H9 (cell line): ENCODE results near the gene DNAJC22. TPM values are rescaled to one million over a fixed set of nuclear protein-coding genes. Genes with fewer than 3 reads are reported as not detected.

Experiments used
- DNase-seq: peaks from one replicate; pipeline ENCODE4 v3.0.0-alpha.2; 2017
- H2AFZ ChIP-seq: one replicate; pipeline ENCODE4 v1.6.1; 2013; ENCODE audit warnings: mild to moderate bottlenecking, low read length, control low read depth, moderate library complexity
- H2AK5ac ChIP-seq: 2 replicates; pipeline ENCODE4 v1.6.1; 2013; ENCODE audit warnings: low read length, control low read depth, mixed read lengths; ENCODE audit not compliant: insufficient read length
- H2BK120ac ChIP-seq: one replicate; pipeline ENCODE4 v1.6.1; 2013; ENCODE audit warnings: low read depth, mild to moderate bottlenecking, low read length, control low read depth, inconsistent platforms; ENCODE audit not compliant: poor library complexity, severe bottlenecking
- H2BK12ac ChIP-seq: 2 replicates; pipeline ENCODE4 v1.6.1; 2013; ENCODE audit warnings: low read length, control low read depth, mixed read lengths, low read depth; ENCODE audit not compliant: insufficient read length
- H2BK15ac ChIP-seq: 2 replicates; pipeline ENCODE4 v1.6.1; 2013; ENCODE audit warnings: low read depth, low read length, control low read depth
- H2BK20ac ChIP-seq: one replicate; pipeline ENCODE4 v1.6.1; 2013; ENCODE audit warnings: low read depth, mild to moderate bottlenecking, low read length, control low read depth, inconsistent platforms; ENCODE audit not compliant: poor library complexity, severe bottlenecking
- H2BK5ac ChIP-seq: 2 replicates; pipeline ENCODE4 v1.6.1; 2013; ENCODE audit warnings: low read length, control low read depth, mixed read lengths; ENCODE audit not compliant: insufficient read length
- H3K14ac ChIP-seq: 2 replicates; pipeline ENCODE4 v1.6.1; 2013; ENCODE audit warnings: low read length, control low read depth; ENCODE audit not compliant: insufficient read depth
- H3K18ac ChIP-seq: 2 replicates; pipeline ENCODE4 v1.6.1; 2013; ENCODE audit warnings: low read depth, mild to moderate bottlenecking, mixed read lengths, low read length, control low read depth; ENCODE audit not compliant: insufficient read length
- H3K23ac ChIP-seq: 2 replicates; pipeline ENCODE4 v1.6.1; 2013; ENCODE audit warnings: low read length, control low read depth, mixed read lengths, low read depth; ENCODE audit not compliant: insufficient read length
- H3K23me2 ChIP-seq: 2 replicates; pipeline ENCODE4 v1.6.1; 2013; ENCODE audit warnings: low read depth, mild to moderate bottlenecking, mixed read lengths, low read length, control low read depth; ENCODE audit not compliant: insufficient read length, poor library complexity, severe bottlenecking
- H3K27ac ChIP-seq: 2 replicates; pipeline ENCODE4 v1.5.1; 2013; ENCODE audit warnings: low read length, control low read depth, mixed read lengths, low read depth; ENCODE audit not compliant: insufficient read length
- H3K27me3 ChIP-seq: 2 replicates; pipeline ENCODE4 v1.6.1; 2013; ENCODE audit warnings: low read length, control low read depth, inconsistent platforms; ENCODE audit not compliant: insufficient read depth
- H3K4ac ChIP-seq: 2 replicates; pipeline ENCODE4 v1.6.1; 2013; ENCODE audit warnings: low read depth, mild to moderate bottlenecking, control low read depth, inconsistent platforms, low read length, moderate library complexity
- H3K4me1 ChIP-seq: 2 replicates; pipeline ENCODE4 v1.6.1; 2013; ENCODE audit warnings: low read length, control low read depth, inconsistent platforms; ENCODE audit not compliant: insufficient read depth
- H3K4me2 ChIP-seq: 2 replicates; pipeline ENCODE4 v1.6.1; 2013; ENCODE audit warnings: low read length, control low read depth, mixed read lengths; ENCODE audit not compliant: insufficient read length, insufficient read depth
- H3K56ac ChIP-seq: 2 replicates; pipeline ENCODE4 v1.6.1; 2013; ENCODE audit warnings: low read depth, mild to moderate bottlenecking, mixed read lengths, low read length, control low read depth; ENCODE audit not compliant: insufficient read length
- H3K79me1 ChIP-seq: 2 replicates; pipeline ENCODE4 v1.6.1; 2013; ENCODE audit warnings: low read depth, mild to moderate bottlenecking, moderate library complexity, low read length, control low read depth, inconsistent platforms; ENCODE audit not compliant: insufficient read depth, poor library complexity, severe bottlenecking
- H3K79me2 ChIP-seq: 2 replicates; pipeline ENCODE4 v1.6.1; 2013; ENCODE audit warnings: low read length, control low read depth, inconsistent platforms; ENCODE audit not compliant: insufficient read depth
- H3K9ac ChIP-seq: 2 replicates; pipeline ENCODE4 v1.6.1; 2013; ENCODE audit warnings: low read length, control low read depth, mixed read lengths; ENCODE audit not compliant: insufficient read length; ENCODE audit errors: extremely low read depth
- H3K9me3 ChIP-seq: one replicate; pipeline ENCODE4 v1.6.1; 2013; ENCODE audit warnings: low read depth, low read length, inconsistent platforms; ENCODE audit not compliant: control insufficient read depth
- H3T11ph ChIP-seq: one replicate; pipeline ENCODE4 v1.6.1; 2013; ENCODE audit warnings: mild to moderate bottlenecking, low read length, control low read depth, inconsistent platforms
- H4K20me1 ChIP-seq: one replicate; pipeline ENCODE4 v1.6.1; 2013; ENCODE audit not compliant: control insufficient read depth, insufficient read length, insufficient read depth
- H4K5ac ChIP-seq: 2 replicates; pipeline ENCODE4 v1.6.1; 2013; ENCODE audit warnings: low read depth, mild to moderate bottlenecking, mixed read lengths, low read length, control low read depth; ENCODE audit not compliant: insufficient read length
- H4K8ac ChIP-seq: replicated peaks from 2 replicates; pipeline ENCODE4 v1.6.1; 2013; ENCODE audit warnings: low read length, control low read depth, mixed read lengths, low read depth; ENCODE audit not compliant: insufficient read length
- H4K91ac ChIP-seq: 2 replicates; pipeline ENCODE4 v1.6.1; 2013; ENCODE audit warnings: low read depth, mild to moderate bottlenecking, moderate library complexity, mixed read lengths, low read length, control low read depth; ENCODE audit not compliant: insufficient read length
- H3K27ac Mint-ChIP-seq, 3 experiments: 2 replicates in 2 of 3; 3 replicates in 1 of 3; pipeline ENCODE4 v1.8.0; 2020 to 2021; ENCODE audit warnings: mixed read lengths in 3 of 3, mild to moderate bottlenecking in 1 of 3, moderate library complexity in 1 of 3
- H3K27me3 Mint-ChIP-seq: 2 replicates; pipeline ENCODE4 v1.8.0; 2021; ENCODE audit warnings: low read depth, mild to moderate bottlenecking, moderate library complexity, mixed read lengths
- H3K36me3 Mint-ChIP-seq, 3 experiments: 2 replicates in 2 of 3; 3 replicates in 1 of 3; pipeline ENCODE4 v1.8.0; 2020 to 2021; ENCODE audit warnings: low read depth in 3 of 3, mixed read lengths in 3 of 3; ENCODE audit not compliant: insufficient read depth in 1 of 3
- H3K4me1 Mint-ChIP-seq, 2 experiments: 2 replicates each; pipeline ENCODE4 v1.8.0; 2020; ENCODE audit warnings: mixed read lengths in 2 of 2
- H3K4me3 Mint-ChIP-seq, 2 experiments: 2 replicates in 1 of 2; 3 replicates in 1 of 2; pipeline ENCODE4 v1.8.0; 2020 to 2021; ENCODE audit warnings: mild to moderate bottlenecking in 2 of 2, mixed read lengths in 2 of 2, moderate library complexity in 1 of 2
- H3K9me3 Mint-ChIP-seq, 2 experiments: 2 replicates in 1 of 2; 3 replicates in 1 of 2; pipeline ENCODE4 v1.8.0; 2020; ENCODE audit warnings: mild to moderate bottlenecking in 2 of 2, mixed read lengths in 2 of 2, moderate library complexity in 1 of 2
- WGBS: extraction: QIAGEN DNeasy Blood & Tissue Kit; methylation state at CpG from one replicate; pipeline ENCODE4 v1.1.7; 2013; ENCODE audit warnings: missing lambda C conversion rate, low lambda C conversion rate, mixed read lengths; ENCODE audit not compliant: insufficient read length; ENCODE audit errors: extremely low coverage; 5-methylcytosine and 5-hydroxymethylcytosine counted together
- total RNA-seq: library from RNA; stranded (reverse); gene quantifications from 2 replicates; pipeline ENCODE4 v1.2.1, GENCODE V29; 2021
- TF ChIP-seq, protein P1 (sequence below): fragments of 200-600 bp; sonication (generic); conservative IDR thresholded peaks from 3 replicates; pipeline ENCODE4 v1.8.0; 2021; ENCODE audit warnings: antibody characterized with exemption, mild to moderate bottlenecking

Gene DNAJC22
- total RNA-seq, 1 experiment from 2014 or later = 3.2 TPM

DNA sequence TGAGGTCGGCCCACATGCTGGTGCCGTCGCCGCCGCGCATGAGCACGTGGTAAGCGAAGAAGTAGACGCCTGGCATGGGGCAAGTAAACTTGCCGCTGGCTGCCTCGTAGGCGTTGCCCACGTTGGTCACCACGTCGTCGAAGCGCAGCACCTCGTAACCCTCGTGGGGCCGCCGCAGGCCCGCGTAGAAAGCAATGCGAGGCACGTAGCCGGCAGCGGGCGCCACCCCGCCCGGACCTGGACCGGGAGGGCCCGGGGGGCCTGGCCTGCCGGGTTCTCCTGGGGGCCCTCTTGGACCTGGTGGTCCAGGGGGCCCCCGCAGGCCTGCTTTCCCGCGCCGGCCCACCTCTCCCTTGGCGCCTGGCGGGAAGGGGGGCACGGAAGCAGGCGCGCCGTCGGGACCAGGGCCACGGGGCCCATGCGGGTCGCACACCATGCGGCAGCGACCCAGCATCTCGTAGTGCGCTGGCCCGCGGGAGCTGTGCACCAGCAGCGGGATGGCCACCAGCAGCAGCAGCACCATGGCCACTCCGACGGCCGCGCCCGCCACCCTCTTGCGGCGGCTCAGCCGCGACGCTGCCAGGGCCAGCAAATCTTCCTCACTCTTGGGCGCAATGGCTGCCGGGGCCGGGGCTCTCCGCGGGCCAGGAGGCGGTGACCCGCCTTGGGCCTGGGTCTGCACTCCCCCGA lies 10.6 kb upstream of the DNAJC22 start:
- TF ChIP-seq, protein P1, sequence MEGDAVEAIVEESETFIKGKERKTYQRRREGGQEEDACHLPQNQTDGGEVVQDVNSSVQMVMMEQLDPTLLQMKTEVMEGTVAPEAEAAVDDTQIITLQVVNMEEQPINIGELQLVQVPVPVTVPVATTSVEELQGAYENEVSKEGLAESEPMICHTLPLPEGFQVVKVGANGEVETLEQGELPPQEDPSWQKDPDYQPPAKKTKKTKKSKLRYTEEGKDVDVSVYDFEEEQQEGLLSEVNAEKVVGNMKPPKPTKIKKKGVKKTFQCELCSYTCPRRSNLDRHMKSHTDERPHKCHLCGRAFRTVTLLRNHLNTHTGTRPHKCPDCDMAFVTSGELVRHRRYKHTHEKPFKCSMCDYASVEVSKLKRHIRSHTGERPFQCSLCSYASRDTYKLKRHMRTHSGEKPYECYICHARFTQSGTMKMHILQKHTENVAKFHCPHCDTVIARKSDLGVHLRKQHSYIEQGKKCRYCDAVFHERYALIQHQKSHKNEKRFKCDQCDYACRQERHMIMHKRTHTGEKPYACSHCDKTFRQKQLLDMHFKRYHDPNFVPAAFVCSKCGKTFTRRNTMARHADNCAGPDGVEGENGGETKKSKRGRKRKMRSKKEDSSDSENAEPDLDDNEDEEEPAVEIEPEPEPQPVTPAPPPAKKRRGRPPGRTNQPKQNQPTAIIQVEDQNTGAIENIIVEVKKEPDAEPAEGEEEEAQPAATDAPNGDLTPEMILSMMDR = no peak
- no peak overlapping the region for H3K9ac ChIP-seq

More for the DNA sequence above, 10.6 kb upstream of the DNAJC22 start:
- peak overlapping the region; percentile 46 for H3K4me2 ChIP-seq
- H2AK5ac ChIP-seq = no peak overlapping the region
- no peak overlapping the region for H2BK20ac ChIP-seq
- H3K27me3 Mint-ChIP-seq = peaks cover 87% of the 10 kb centered on the region
- H3K36me3 Mint-ChIP-seq = peaks cover 0 to 7% (median 6%) of the 10 kb centered on the region in 3 experiments; a peak in 5 of 7 replicates
- H4K8ac ChIP-seq = no peak overlapping the region
- peaks cover 9% of the 10 kb centered on the region for H3K23me2 ChIP-seq
- H3K27ac Mint-ChIP-seq = no peak overlapping the region
- no peak for DNase-seq
- no peak overlapping the region for H2AFZ ChIP-seq
- peaks cover 34 to 45% of the 10 kb centered on the region in 2 experiments for H3K4me1 Mint-ChIP-seq
- H4K20me1 ChIP-seq = no peaks in the 10 kb centered on the region
- no peak overlapping the region for H2BK15ac ChIP-seq
- WGBS = no CpG with 5 or more reads among the region's 72 CpGs
- H3K27me3 ChIP-seq = peaks cover 62% of the 10 kb centered on the region
- no peak overlapping the region for H2BK12ac ChIP-seq
- no peak overlapping the region for H2BK120ac ChIP-seq
- peaks cover 0 to 3% of the 10 kb centered on the region in 2 experiments; a peak in 2 of 5 replicates for H3K9me3 Mint-ChIP-seq
- no peak overlapping the region for H3K27ac ChIP-seq
- no peak overlapping the region for H3K18ac ChIP-seq
- no peak overlapping the region for H4K5ac ChIP-seq
- H3K4ac ChIP-seq = no peak overlapping the region
- no peak overlapping the region for H3K14ac ChIP-seq
- H2BK5ac ChIP-seq = no peak overlapping the region
- H3K23ac ChIP-seq = no peak overlapping the region
- H3K4me1 ChIP-seq = peaks cover 4% of the 10 kb centered on the region; the same call in 1 of the 2 replicates
- H3K79me1 ChIP-seq = no peaks in the 10 kb centered on the region
- H3K56ac ChIP-seq = no peak overlapping the region
- no peaks in the 10 kb centered on the region for H3K9me3 ChIP-seq
- H3T11ph ChIP-seq = no peak overlapping the region
- peak overlapping the region; percentile 49 to 57; a peak in 2 of 5 replicates for H3K4me3 Mint-ChIP-seq
- H4K91ac ChIP-seq = no peak overlapping the region
- H3K79me2 ChIP-seq = no peaks in the 10 kb centered on the region
